K562 (cell line): ENCODE data around the gene HNRNPA2B1. TPM values are rescaled to one million over a fixed set of nuclear protein-coding genes. Genes with fewer than 3 reads are reported as not detected.
A peak's percentile ranks its signal among the peaks of the same experiment; 100 is the strongest.

Experiments used
- ARID3A ChIP-seq: IDR thresholded peaks from 2 replicates; pipeline ENCODE4 v1.6.1; 2012; ENCODE audit warnings: low read depth, low read length, improper control_type of control experiment, borderline replicate concordance
- CBFB ChIP-seq: sonication (generic); formaldehyde crosslinking; IDR thresholded peaks from 2 replicates; pipeline ENCODE4 v1.4.0; 2020; ENCODE audit warnings: mild to moderate bottlenecking, missing genetic modification reagents
- CEBPG ChIP-seq, 3 experiments: fragments of 200-800 bp in 1 of 3; sonication (Bioruptor generic) in 1 of 3; sonication (generic) in 1 of 3; formaldehyde crosslinking in 1 of 3; IDR thresholded peaks in 2 of 3; conservative IDR thresholded peaks in 1 of 3; 2 replicates each; pipeline versions ENCODE4 v1.6.1 to v1.8.0; 2016 to 2022; ENCODE audit warnings: missing compliant biosample characterization in 2 of 3, missing genetic modification characterization in 2 of 3, mild to moderate bottlenecking in 1 of 3, missing genetic modification reagents in 1 of 3
- DMBX1 ChIP-seq: fragments of 250-450 bp; sonication (Bioruptor Pico); IDR thresholded peaks from 2 replicates; pipeline ENCODE4 v1.8.0; 2022; ENCODE audit warnings: inconsistent platforms, mild to moderate bottlenecking, moderate library complexity, borderline replicate concordance
- ELF1 ChIP-seq: fragments of 200-800 bp; sonication (Bioruptor generic); IDR thresholded peaks from 2 replicates; pipeline ENCODE4 v1.6.1; 2016; ENCODE audit warnings: missing genetic modification characterization, missing compliant biosample characterization
- EP400 ChIP-seq: fragments of 450-650 bp; IDR thresholded peaks from 2 replicates; pipeline ENCODE4 v1.6.1; 2017; ENCODE audit warnings: antibody characterized with exemption, mild to moderate bottlenecking, moderate library complexity
- GTF2A2 ChIP-seq: IDR thresholded peaks from 2 replicates; pipeline ENCODE4 v1.6.1; 2016; ENCODE audit warnings: mild to moderate bottlenecking, missing genetic modification characterization, missing compliant biosample characterization
- GTF2F1 ChIP-seq: IDR thresholded peaks from 2 replicates; pipeline ENCODE4 v1.6.1; 2011; ENCODE audit warnings: low read depth, low read length, improper control_type of control experiment
- HEY1 ChIP-seq: fragments of 250-450 bp; sonication (Bioruptor Pico); IDR thresholded peaks from 2 replicates; pipeline ENCODE4 v1.5.0; 2020; ENCODE audit warnings: mild to moderate bottlenecking, moderate library complexity, borderline replicate concordance
- HIVEP1 ChIP-seq: fragments of 250-450 bp; sonication (Bioruptor Pico); IDR thresholded peaks from 2 replicates; pipeline ENCODE4 v1.4.0; 2020; ENCODE audit warnings: mild to moderate bottlenecking
- KDM4B ChIP-seq, 2 experiments: fragments of 450-650 bp in 1 of 2; sonication (generic) in 1 of 2; IDR thresholded peaks; 2 replicates each; pipeline ENCODE4 v1.6.1; 2016 to 2017; ENCODE audit warnings: borderline replicate concordance in 2 of 2, antibody characterized with exemption in 1 of 2, low read depth in 1 of 2, mild to moderate bottlenecking in 1 of 2
- KLF13 ChIP-seq: fragments of 450-650 bp; IDR thresholded peaks from 2 replicates; pipeline ENCODE4 v1.6.1; 2016; ENCODE audit warnings: missing genetic modification characterization, low read depth, mild to moderate bottlenecking, missing compliant biosample characterization, moderate library complexity, borderline replicate concordance
- MBD1 ChIP-seq: fragments of 250-450 bp; sonication (Bioruptor Pico); IDR thresholded peaks from 2 replicates; pipeline ENCODE4 v1.8.0; 2022; ENCODE audit warnings: inconsistent platforms
- PHTF2 ChIP-seq: fragments of 250-450 bp; sonication (Bioruptor Pico); IDR thresholded peaks from 2 replicates; pipeline ENCODE4 v1.5.0; 2021; ENCODE audit warnings: mild to moderate bottlenecking
- PML ChIP-seq: IDR thresholded peaks from 2 replicates; pipeline ENCODE4 v1.6.1; 2012; ENCODE audit warnings: low read length, inconsistent platforms
- PPARD ChIP-seq: fragments of 250-450 bp; sonication (Bioruptor Pico); IDR thresholded peaks from 2 replicates; pipeline ENCODE4 v1.8.0; 2022; ENCODE audit warnings: inconsistent platforms, mild to moderate bottlenecking, moderate library complexity
- RFX1 ChIP-seq: fragments of 450-650 bp; IDR thresholded peaks from 2 replicates; pipeline ENCODE4 v1.6.1; 2016; ENCODE audit warnings: mild to moderate bottlenecking, moderate library complexity
- SIX5 ChIP-seq, 2 experiments: IDR thresholded peaks; 2 replicates each; pipeline ENCODE4 v1.6.1; 2011; ENCODE audit warnings: low read length in 2 of 2, borderline replicate concordance in 1 of 2, low read depth in 1 of 2, mild to moderate bottlenecking in 1 of 2, moderate library complexity in 1 of 2; ENCODE audit not compliant: insufficient read depth in 1 of 2
- TAF15 ChIP-seq: fragments of 200-400 bp; formaldehyde crosslinking; IDR thresholded peaks from 2 replicates; pipeline ENCODE4 v1.6.1; 2017; ENCODE audit warnings: mild to moderate bottlenecking, low read depth, low read length, moderate library complexity
- TCFL5 ChIP-seq: fragments of 250-450 bp; sonication (Bioruptor Pico); conservative IDR thresholded peaks from 2 replicates; pipeline ENCODE4 v1.6.1; 2021; ENCODE audit warnings: mild to moderate bottlenecking, moderate library complexity, matching md5 sums
- TEAD1 ChIP-seq, 2 experiments: fragments of 450-650 bp in 1 of 2; sonication (generic) in 1 of 2; formaldehyde crosslinking; IDR thresholded peaks; 2 replicates each; pipeline versions ENCODE4 v1.4.0 to v1.8.0; 2020 to 2022; ENCODE audit warnings: mild to moderate bottlenecking in 2 of 2, missing genetic modification reagents in 1 of 2
- THRAP3 ChIP-seq: fragments of 450-650 bp; IDR thresholded peaks from 2 replicates; pipeline ENCODE4 v1.6.1; 2016; ENCODE audit warnings: mild to moderate bottlenecking, inconsistent platforms, borderline replicate concordance
- USF1 ChIP-seq: sonication (generic); formaldehyde crosslinking; IDR thresholded peaks from 2 replicates; pipeline ENCODE4 v1.9.0; 2022; ENCODE audit warnings: mild to moderate bottlenecking, missing genetic modification reagents
- ZEB2 ChIP-seq: fragments of 450-650 bp; IDR thresholded peaks from 2 replicates; pipeline ENCODE4 v1.6.1; 2016
- ZNF140 ChIP-seq: fragments of 250-450 bp; sonication (Bioruptor Pico); IDR thresholded peaks from 2 replicates; pipeline ENCODE4 v1.8.0; 2021; ENCODE audit warnings: moderate library complexity, mild to moderate bottlenecking, inconsistent platforms
- ZNF24 ChIP-seq: fragments of 450-650 bp; IDR thresholded peaks from 2 replicates; pipeline ENCODE4 v1.6.1; 2016
- polyA plus RNA-seq, 8 experiments: library from polyadenylated mRNA; depleted of rRNA in 4 of 8; stranded (reverse) in 5 of 8; unstranded in 3 of 8; fragments of >200 nt; fragmentation: Nextera tagmentation in 2 of 8; fragmentation: Illumina TruSeq in 1 of 8; extraction: Ambion mirVana in 2 of 8; extraction: Trizol in 1 of 8; gene quantifications; 2 replicates each; pipeline versions ENCODE4 v1.2.1 to v1.2.3, GENCODE V29; 2011 to 2014; ENCODE audit warnings: inconsistent platforms in 1 of 8, missing spikeins in 1 of 8
- total RNA-seq, 7 experiments: library from RNA; depleted of rRNA in 6 of 7; stranded (reverse); fragments of >200 nt in 6 of 7; fragmentation: Illumina TruSeq in 2 of 7; extraction: Trizol in 2 of 7; gene quantifications; 2 replicates each; pipeline versions ENCODE4 v1.2.1 to v1.2.3, GENCODE V29; 2011 to 2021; ENCODE audit warnings: low replicate concordance in 1 of 7

Gene HNRNPA2B1
- total and polyA plus RNA-seq, 9 of the 15 experiments (the other 6 are each of a cell fraction or from before 2014, with no cell fraction given) = 630 to 1,989 (median 865) TPM

- no peak for TF ChIP-seq CEBPG (CRISPR knock-in tag; IDR thresholded peaks at IDR 0.05)
- TF ChIP-seq CEBPG (tag; conservative IDR thresholded peaks at IDR 0.05 in 1 of 2, IDR thresholded peaks at IDR 0.05 in 1 of 2) = no peak
- TF ChIP-seq ELF1 (tag) = no peak
- TF ChIP-seq EP400 = no peak
- TF ChIP-seq PPARD = no peak
- TF ChIP-seq PHTF2 (CRISPR knock-in tag) = no peak
- TF ChIP-seq KDM4B (IDR thresholded peaks at IDR 0.05; ENCODE audit: borderline replicate concordance in 2 of 2, low read depth in 1 of 2) = peak; percentile 29 to 40; a peak in 1 of 4 replicates
- no peak for TF ChIP-seq RFX1
- TF ChIP-seq TEAD1 (CRISPR knock-in tag; IDR thresholded peaks at IDR 0.05) = no peak
- peak; percentile 46; the same call in 1 of the 2 replicates for TF ChIP-seq THRAP3
- TF ChIP-seq GTF2A2 = no peak
- no peak for TF ChIP-seq ZNF24
- TF ChIP-seq ZNF140 (CRISPR knock-in tag) = no peak
- TF ChIP-seq PML = no peak
- no peak for TF ChIP-seq MBD1
- TF ChIP-seq ARID3A = no peak
- TF ChIP-seq KLF13 = no peak
- no peak for TF ChIP-seq CBFB (CRISPR knock-in tag)
- no peak for TF ChIP-seq SIX5 (IDR thresholded peaks at IDR 0.05; ENCODE audit: borderline replicate concordance in 1 of 2, insufficient read depth in 1 of 2, low read depth in 1 of 2, low read length in 2 of 2)
- no peak for TF ChIP-seq GTF2F1
- TF ChIP-seq TCFL5 = no peak
- TF ChIP-seq ZEB2 = no peak
- TF ChIP-seq HIVEP1 (CRISPR knock-in tag) = no peak
- no peak for TF ChIP-seq DMBX1 (CRISPR knock-in tag)
- TF ChIP-seq HEY1 (CRISPR knock-in tag) = no peak
- TF ChIP-seq USF1 (CRISPR knock-in tag) = no peak
- no peak for TF ChIP-seq TAF15
These were observed 1.1 kb downstream of the HNRNPA2B1 start (continued) for GRCh38 chr7:26199301-26200037.
